ENCODE data around the gene RPS15.
A peak's percentile ranks its signal among the peaks of the same experiment; 100 is the strongest.

The RPS15 gene

GRCh38 chr19:1438035-1438932 lies at the start of gene RPS15:
TSS of gene RPS15 (plus strand) at chr19:1438396. CDS start at chr19:1438426, 30 bp downstream.
- peak; percentile 83 for DNase-seq

GRCh38 chr19:1388637-1389026 lies 49.6 kb upstream of the RPS15 start:
- no peak for DNase-seq

- no peak for DNase-seq
These were observed 48.9 kb upstream of the RPS15 start for GRCh38 chr19:1389033-1389940.

- DNase-seq: no peak
These were observed 47.2 kb upstream of the RPS15 start for GRCh38 chr19:1390890-1391423.

- no peak for DNase-seq
These were observed 45.8 kb upstream of the RPS15 start for GRCh38 chr19:1392407-1392806.

- no peak for DNase-seq
These were observed 45.2 kb upstream of the RPS15 start for GRCh38 chr19:1392939-1393530.

GRCh38 chr19:1393841-1394240 lies 44.4 kb upstream of the RPS15 start:
- no peak for DNase-seq

- DNase-seq: no peak
These were observed 43.7 kb upstream of the RPS15 start for GRCh38 chr19:1394252-1395193.

GRCh38 chr19:1395194-1396018 lies 42.8 kb upstream of the RPS15 start:
- no peak for DNase-seq

GRCh38 chr19:1396019-1396767 lies 42.0 kb upstream of the RPS15 start:
- no peak for DNase-seq

GRCh38 chr19:1396768-1397679 lies 41.2 kb upstream of the RPS15 start:
- DNase-seq: no peak

GRCh38 chr19:1397838-1398237 lies 40.4 kb upstream of the RPS15 start:
- DNase-seq: no peak

GRCh38 chr19:1399079-1399478 lies 39.1 kb upstream of the RPS15 start:
- DNase-seq: no peak

GRCh38 chr19:1399745-1400144 lies 38.5 kb upstream of the RPS15 start:
- no peak for DNase-seq

GRCh38 chr19:1400281-1401137 lies 37.7 kb upstream of the RPS15 start:
- DNase-seq: peak; percentile 54

- DNase-seq: peak; percentile 9
These were observed 36.9 kb upstream of the RPS15 start, which contains the start of gene GAMT for GRCh38 chr19:1401138-1401888. TSS of gene GAMT (minus strand) at chr19:1401542. CDS start at chr19:1401476, 66 bp downstream.

GRCh38 chr19:1401889-1402217 lies 36.3 kb upstream of the RPS15 start:
- DNase-seq: no peak
